Fibroblast of lung (primary cell): ENCODE measurements around the gene SP110. TPM values are rescaled to one million over a fixed set of nuclear protein-coding genes. Genes with fewer than 3 reads are reported as not detected.

Source experiments
- DNase-seq, 2 donors: peaks; one replicate each; pipeline versions ENCODE4 v3.0.0 to v3.0.0-alpha.2; 2010; ENCODE audit warnings: low read depth in 2 of 2
- H2AFZ ChIP-seq: 2 replicates; pipeline ENCODE4 v1.5.1; 2012; ENCODE audit warnings: low read length, control low read depth, inconsistent platforms
- H3K27ac ChIP-seq: 2 replicates; pipeline ENCODE4 v1.5.1; 2011; ENCODE audit warnings: low read length, control low read depth; ENCODE audit not compliant: insufficient read depth
- H3K27me3 ChIP-seq: 2 replicates; pipeline ENCODE4 v1.5.1; 2011; ENCODE audit warnings: mild to moderate bottlenecking, low read length; ENCODE audit not compliant: control insufficient read depth, insufficient read depth
- H3K36me3 ChIP-seq: 2 replicates; pipeline ENCODE4 v1.5.1; 2011; ENCODE audit warnings: low read length; ENCODE audit not compliant: control insufficient read depth, insufficient read depth
- H3K4me1 ChIP-seq: 2 replicates; pipeline ENCODE4 v1.5.1; 2011; ENCODE audit warnings: low read length; ENCODE audit not compliant: control insufficient read depth, insufficient read depth; ENCODE audit errors: extremely low read depth
- H3K4me2 ChIP-seq: 2 replicates; pipeline ENCODE4 v1.5.1; 2011; ENCODE audit warnings: low read length, control low read depth; ENCODE audit not compliant: insufficient read depth; ENCODE audit errors: extremely low read depth
- H3K4me3 ChIP-seq, 4 experiments: fragments of 200-600 bp in 1 of 4; sonication (generic) in 1 of 4; replicated peaks in 1 of 4; 2 replicates each; pipeline ENCODE4 v1.5.1; 2011 to 2016; ENCODE audit warnings: low read length in 4 of 4, low read depth in 3 of 4, mild to moderate bottlenecking in 3 of 4, control low read depth in 2 of 4, inconsistent platforms in 1 of 4, mixed read lengths in 1 of 4; ENCODE audit not compliant: insufficient read depth in 1 of 4; ENCODE audit errors: control extremely low read depth in 1 of 4
- H3K79me2 ChIP-seq: 2 replicates; pipeline ENCODE4 v1.5.1; 2012; ENCODE audit warnings: mild to moderate bottlenecking, low read length, inconsistent platforms; ENCODE audit not compliant: control insufficient read depth, insufficient read depth
- H3K9ac ChIP-seq: 2 replicates; pipeline ENCODE4 v1.5.1; 2011; ENCODE audit warnings: mild to moderate bottlenecking, low read length, control low read depth; ENCODE audit not compliant: insufficient read depth
- H3K9me3 ChIP-seq: 2 replicates; pipeline ENCODE4 v1.5.1; 2012; ENCODE audit warnings: low read depth, low read length; ENCODE audit not compliant: control insufficient read depth, insufficient read depth
- H4K20me1 ChIP-seq: 2 replicates; pipeline ENCODE4 v1.5.1; 2011; ENCODE audit warnings: low read length; ENCODE audit not compliant: control insufficient read depth, insufficient read depth; ENCODE audit errors: extremely low read depth
- EZH2 ChIP-seq: IDR thresholded peaks from 2 replicates; pipeline ENCODE4 v1.5.1; 2012; ENCODE audit warnings: low read length, control low read depth, mild to moderate bottlenecking; ENCODE audit errors: missing control alignments
- polyA plus RNA-seq, 2 donors: library from polyadenylated mRNA; depleted of rRNA in 1 of 2; stranded (reverse) in 1 of 2; unstranded in 1 of 2; fragments of >200 nt; gene quantifications; 2 replicates each; pipeline ENCODE4 v1.2.1, GENCODE V29; 2011 to 2012; ENCODE audit warnings: missing spikeins in 1 of 2
- total RNA-seq: library from RNA; depleted of rRNA; stranded (reverse); fragments of >200 nt; gene quantifications from 2 replicates; pipeline ENCODE4 v1.2.1, GENCODE V29; 2014
- TF ChIP-seq, protein P1 (sequence below), 2 donors: IDR thresholded peaks in 1 of 2; conservative IDR thresholded peaks in 1 of 2; 1 replicate in 1 of 2; 2 replicates in 1 of 2; pipeline ENCODE4 v1.5.1; 2011 to 2012; ENCODE audit warnings: low read length in 2 of 2, control low read depth in 1 of 2, inconsistent platforms in 1 of 2, low read depth in 1 of 2, mild to moderate bottlenecking in 1 of 2

The SP110 gene
- total and polyA plus RNA-seq, 2 donors (not counting 1 experiment from before 2014, with no cell fraction given): 9.2 to 12.7 TPM

DNA sequence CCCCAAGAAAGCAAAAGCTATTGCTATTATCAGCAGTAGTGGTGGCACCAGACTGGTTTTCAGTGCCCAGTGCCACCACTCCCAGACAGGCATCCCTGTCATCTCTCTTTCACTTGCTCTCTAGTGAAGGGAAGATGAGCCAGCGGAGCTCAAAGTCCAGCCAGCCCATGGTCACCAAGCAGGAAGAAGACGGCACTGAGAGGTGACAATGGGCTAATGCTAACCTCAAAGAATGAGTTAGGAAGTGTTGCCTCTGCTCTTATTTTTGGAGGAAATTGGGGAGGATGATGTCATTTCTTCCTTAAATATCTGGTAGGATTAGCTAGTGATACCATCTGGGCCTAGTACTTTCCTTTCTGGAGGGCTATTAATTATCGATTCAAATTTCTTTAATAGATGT lies 7.4 kb upstream of the SP110 start:
- no peak overlapping the region for H3K4me2 ChIP-seq

DNA sequence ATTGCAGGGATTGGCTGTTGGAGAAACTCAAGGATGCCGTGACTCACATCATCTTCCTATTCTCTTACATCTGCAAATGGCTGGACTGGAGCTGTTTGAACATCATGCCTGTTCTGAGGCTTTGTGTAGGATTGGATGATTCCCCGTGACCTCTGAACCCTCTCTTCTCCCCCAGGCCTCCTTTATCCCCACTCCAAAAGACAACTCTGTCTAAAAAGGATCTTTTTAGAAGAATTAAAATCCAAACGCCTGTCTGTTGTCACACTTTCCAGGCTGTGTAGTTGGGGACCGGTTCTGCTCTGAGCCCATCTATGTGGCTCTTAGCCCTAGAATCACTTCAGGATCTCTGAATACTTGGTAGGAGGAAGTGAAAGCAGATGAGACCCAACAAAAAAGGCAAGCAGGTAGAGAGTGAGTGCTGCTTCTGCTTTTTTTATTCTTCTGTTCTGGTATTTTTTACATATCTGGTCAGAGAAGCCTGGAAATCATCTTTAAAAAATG lies 6.3 kb upstream of the SP110 start:
- Histone ChIP-seq H3K36me3 (no peaks in the 10 kb centered on the region), H3K4me1 (peaks cover 2% of the 10 kb centered on the region), H3K27me3 (no peaks in the 10 kb centered on the region), H4K20me1 (no peaks in the 10 kb centered on the region), H3K79me2 (no peaks in the 10 kb centered on the region), H3K9me3 (no peaks in the 10 kb centered on the region), H3K4me3 (no peak overlapping the region), H2AFZ (no peak overlapping the region), H3K9ac (no peak overlapping the region), H3K27ac (no peak overlapping the region), H3K4me2 (no peak overlapping the region)
- DNase-seq: no peak
- TF ChIP-seq EZH2: no peak
- TF ChIP-seq, protein P1, sequence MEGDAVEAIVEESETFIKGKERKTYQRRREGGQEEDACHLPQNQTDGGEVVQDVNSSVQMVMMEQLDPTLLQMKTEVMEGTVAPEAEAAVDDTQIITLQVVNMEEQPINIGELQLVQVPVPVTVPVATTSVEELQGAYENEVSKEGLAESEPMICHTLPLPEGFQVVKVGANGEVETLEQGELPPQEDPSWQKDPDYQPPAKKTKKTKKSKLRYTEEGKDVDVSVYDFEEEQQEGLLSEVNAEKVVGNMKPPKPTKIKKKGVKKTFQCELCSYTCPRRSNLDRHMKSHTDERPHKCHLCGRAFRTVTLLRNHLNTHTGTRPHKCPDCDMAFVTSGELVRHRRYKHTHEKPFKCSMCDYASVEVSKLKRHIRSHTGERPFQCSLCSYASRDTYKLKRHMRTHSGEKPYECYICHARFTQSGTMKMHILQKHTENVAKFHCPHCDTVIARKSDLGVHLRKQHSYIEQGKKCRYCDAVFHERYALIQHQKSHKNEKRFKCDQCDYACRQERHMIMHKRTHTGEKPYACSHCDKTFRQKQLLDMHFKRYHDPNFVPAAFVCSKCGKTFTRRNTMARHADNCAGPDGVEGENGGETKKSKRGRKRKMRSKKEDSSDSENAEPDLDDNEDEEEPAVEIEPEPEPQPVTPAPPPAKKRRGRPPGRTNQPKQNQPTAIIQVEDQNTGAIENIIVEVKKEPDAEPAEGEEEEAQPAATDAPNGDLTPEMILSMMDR (conservative IDR thresholded peaks at IDR 0.05 in 1 of 2, IDR thresholded peaks at IDR 0.05 in 1 of 2; ENCODE audit: low read depth in 1 of 2, low read length in 2 of 2): no peak

More for the DNA sequence above, 7.4 kb upstream of the SP110 start:
- Histone ChIP-seq H3K9ac (no peak overlapping the region), H3K4me1 (peaks cover 2% of the 10 kb centered on the region), H3K79me2 (no peaks in the 10 kb centered on the region), H3K9me3 (no peaks in the 10 kb centered on the region), H3K36me3 (no peaks in the 10 kb centered on the region), H3K27me3 (no peaks in the 10 kb centered on the region), H3K27ac (no peak overlapping the region), H3K4me3 (no peak overlapping the region), H4K20me1 (no peaks in the 10 kb centered on the region), H2AFZ (no peak overlapping the region)
- no peak for DNase-seq
- TF ChIP-seq, protein P1 (conservative IDR thresholded peaks at IDR 0.05 in 1 of 2, IDR thresholded peaks at IDR 0.05 in 1 of 2; ENCODE audit: low read depth in 1 of 2, low read length in 2 of 2): no peak
- no peak for TF ChIP-seq EZH2

- no peaks in the 10 kb centered on the region for H3K27me3 ChIP-seq
- H3K4me3 ChIP-seq: no peak within 1 kb of the TSS
- H3K27ac ChIP-seq: no peak within 1 kb of the TSS
- H3K4me1 ChIP-seq: peaks cover 2% of the 10 kb centered on the region
- TF ChIP-seq, protein P1 (conservative IDR thresholded peaks at IDR 0.05 in 1 of 2, IDR thresholded peaks at IDR 0.05 in 1 of 2; ENCODE audit: low read depth in 1 of 2, low read length in 2 of 2): no peak
- no peak for TF ChIP-seq EZH2
- H2AFZ ChIP-seq: no peak within 1 kb of the TSS
- no peaks in the 10 kb centered on the region for H4K20me1 ChIP-seq
- H3K9me3 ChIP-seq: no peaks in the 10 kb centered on the region
- H3K4me2 ChIP-seq: no peak within 1 kb of the TSS
- no peak for DNase-seq
- no peaks in the 10 kb centered on the region for H3K79me2 ChIP-seq
- H3K36me3 ChIP-seq: no peaks in the 10 kb centered on the region
- H3K9ac ChIP-seq: no peak within 1 kb of the TSS
Measured at GRCh38 chr2:230225486-230225885, 5.7 kb upstream of the SP110 start, which contains the start of gene SP140. Gene SP140, plus strand, starts transcription at chr2:230225736. Its CDS starts 109 bp downstream, at chr2:230225845.
